Ishikawa (cell line): ENCODE measurements around the gene KLHDC7A.

Experiments used
- CEBPB ChIP-seq: IDR thresholded peaks from 2 replicates; pipeline ENCODE4 v1.6.1; 2012
- CREB1 ChIP-seq: IDR thresholded peaks from 2 replicates; pipeline ENCODE4 v1.6.1; 2012; ENCODE audit warnings: low read depth
- EGR1 ChIP-seq: IDR thresholded peaks from 2 replicates; pipeline ENCODE4 v1.6.1; 2012
- EP300 ChIP-seq: IDR thresholded peaks from 2 replicates; pipeline ENCODE4 v1.6.1; 2012; ENCODE audit warnings: borderline replicate concordance
- FOXM1 ChIP-seq: IDR thresholded peaks from 2 replicates; pipeline ENCODE4 v1.6.1; 2012; ENCODE audit warnings: low read depth, borderline replicate concordance
- MAX ChIP-seq: IDR thresholded peaks from 2 replicates; pipeline ENCODE4 v1.6.1; 2012
- NFIC ChIP-seq: IDR thresholded peaks from 2 replicates; pipeline ENCODE4 v1.6.1; 2012
- RAD21 ChIP-seq: IDR thresholded peaks from 2 replicates; pipeline ENCODE4 v1.6.1; 2012; ENCODE audit warnings: low read depth
- REST ChIP-seq: IDR thresholded peaks from 2 replicates; pipeline ENCODE4 v1.6.1; 2012; ENCODE audit warnings: low read depth, mild to moderate bottlenecking
- TAF1 ChIP-seq: IDR thresholded peaks from 2 replicates; pipeline ENCODE4 v1.6.1; 2012; ENCODE audit warnings: low read depth, mild to moderate bottlenecking
- TCF12 ChIP-seq: IDR thresholded peaks from 2 replicates; pipeline ENCODE4 v1.6.1; 2012; ENCODE audit warnings: low read depth
- TEAD4 ChIP-seq: IDR thresholded peaks from 2 replicates; pipeline ENCODE4 v1.6.1; 2012
- USF1 ChIP-seq: IDR thresholded peaks from 2 replicates; pipeline ENCODE4 v1.6.1; 2012
- YY1 ChIP-seq: IDR thresholded peaks from 2 replicates; pipeline ENCODE4 v1.6.1; 2012; ENCODE audit warnings: low read depth
- ZBTB7A ChIP-seq: IDR thresholded peaks from 2 replicates; pipeline ENCODE4 v1.6.1; 2012; ENCODE audit warnings: low read depth

Gene KLHDC7A

GRCh38 chr1:18464665-18465050 lies 16.1 kb upstream of the KLHDC7A start:
- TF ChIP-seq CREB1 (no peak), CEBPB (no peak), REST (no peak), MAX (no peak), YY1 (no peak), EP300 (no peak), FOXM1 (no peak)

GRCh38 chr1:18466676-18467075 lies 14.1 kb upstream of the KLHDC7A start:
- TF ChIP-seq EGR1 (no peak), EP300 (no peak), TEAD4 (no peak), CREB1 (no peak), YY1 (no peak), USF1 (no peak), NFIC (no peak), REST (no peak), TCF12 (no peak)

- no peak for TF ChIP-seq FOXM1
- no peak for TF ChIP-seq TAF1
- TF ChIP-seq EGR1: no peak
- TF ChIP-seq TCF12: no peak
Measured at GRCh38 chr1:18468570-18468969, 12.2 kb upstream of the KLHDC7A start.

- no peak for TF ChIP-seq ZBTB7A
- no peak for TF ChIP-seq CEBPB
- TF ChIP-seq TCF12: no peak
- TF ChIP-seq USF1: no peak
- no peak for TF ChIP-seq NFIC
- TF ChIP-seq TAF1: no peak
- no peak for TF ChIP-seq YY1
- TF ChIP-seq EGR1: no peak
Measured at GRCh38 chr1:18469514-18469913, 11.2 kb upstream of the KLHDC7A start.

- TF ChIP-seq CEBPB (no peak), CREB1 (no peak), EGR1 (no peak), EP300 (no peak), RAD21 (no peak), MAX (no peak), FOXM1 (no peak), ZBTB7A (no peak), USF1 (no peak), NFIC (no peak), REST (no peak), TEAD4 (no peak), TCF12 (no peak), TAF1 (no peak), YY1 (no peak)
Measured at GRCh38 chr1:18470671-18471355, 9.9 kb upstream of the KLHDC7A start.
